HG03575 (cell line): ENCODE data around the gene SLC44A5.
"Not testable (repeated sequence)": the region's sequence is repeated elsewhere in the genome, so short reads cannot be mapped to it uniquely, and the experiment has no call there.

Experiments
- ATAC-seq: cut with Tn5 transposase; IDR thresholded peaks from one replicate; pipeline ENCODE4 v1.9.1; 2021; ENCODE audit not compliant: unreplicated experiment, insufficient number of reproducible peaks, low FRiP score; ENCODE audit errors: extremely low read depth

The SLC44A5 gene

GRCh38 chr1:75594327-75594726 lies 16.6 kb downstream of the SLC44A5 start:
- no peak for ATAC-seq

- not testable (repeated sequence) for ATAC-seq
These were observed 17.5 kb downstream of the SLC44A5 start for GRCh38 chr1:75593457-75593856.

- ATAC-seq, result no peak
These were observed 21.3 kb downstream of the SLC44A5 start for GRCh38 chr1:75589637-75590036.

- ATAC-seq, result no peak
These were observed 22.0 kb downstream of the SLC44A5 start for GRCh38 chr1:75588779-75589475.

GRCh38 chr1:75587692-75588091 lies 23.2 kb downstream of the SLC44A5 start:
- no peak for ATAC-seq

GRCh38 chr1:75583282-75583681 lies 27.6 kb downstream of the SLC44A5 start:
- no peak for ATAC-seq

- no peak for ATAC-seq
These were observed 28.1 kb downstream of the SLC44A5 start for GRCh38 chr1:75582725-75583261.

DNA sequence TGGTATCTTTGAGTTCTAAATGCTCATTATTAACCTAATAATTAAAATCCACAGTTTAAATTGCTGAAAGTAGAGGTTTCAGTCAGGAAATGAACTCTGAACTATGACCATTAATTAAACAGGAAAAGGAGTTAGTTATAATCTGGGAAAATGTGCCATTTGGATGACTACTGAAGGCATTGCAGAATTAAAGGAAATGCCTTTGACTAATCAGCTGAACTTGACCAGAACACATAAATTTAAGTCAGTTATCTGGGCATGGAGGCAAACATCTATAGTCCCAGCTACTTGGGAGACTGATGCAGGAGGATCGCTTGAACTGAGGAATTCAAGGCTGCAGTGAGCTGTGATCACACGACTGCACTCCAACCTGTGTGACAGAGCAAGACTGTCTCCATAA lies 31.9 kb downstream of the SLC44A5 start:
- no peak for ATAC-seq

DNA sequence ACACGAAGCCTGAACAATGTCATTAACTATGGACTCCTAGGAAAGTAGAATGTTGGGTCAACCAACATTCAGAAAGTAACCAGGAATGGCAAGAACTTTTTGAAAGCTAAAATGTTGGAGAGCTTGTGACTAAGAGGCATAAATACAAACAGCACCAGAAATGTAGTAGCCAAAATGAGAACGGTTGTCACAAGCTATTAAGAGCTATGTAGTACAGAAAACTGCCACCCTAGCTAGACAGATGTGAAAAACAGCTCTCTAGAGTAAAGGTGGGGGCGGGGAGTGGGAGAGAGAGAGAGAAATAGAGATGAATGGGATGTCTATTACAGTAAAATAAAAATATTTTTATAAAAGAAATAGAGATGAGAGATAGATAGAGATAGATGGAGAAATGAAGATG lies 35.1 kb downstream of the SLC44A5 start:
- no peak for ATAC-seq

- no peak for ATAC-seq
These were observed 43.7 kb downstream of the SLC44A5 start for GRCh38 chr1:75567191-75567590.

DNA sequence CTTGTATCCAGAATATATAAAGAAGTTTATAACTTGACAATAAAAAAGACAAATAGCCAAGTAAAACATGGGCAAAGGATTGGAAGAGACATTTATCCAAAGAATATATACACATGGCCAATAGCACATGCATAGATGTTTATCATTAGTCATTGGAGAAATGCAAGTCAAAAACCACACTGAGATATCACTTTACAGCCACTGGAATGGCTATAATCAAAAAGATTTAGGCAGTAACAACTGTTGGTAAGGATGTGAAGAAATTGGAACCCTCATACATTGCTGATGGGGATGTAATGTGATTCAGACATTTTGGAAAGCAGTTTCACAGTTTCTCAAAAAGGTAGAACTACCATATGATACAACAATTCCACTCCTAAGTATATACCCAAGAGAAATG lies 51.1 kb downstream of the SLC44A5 start:
- ATAC-seq, result no peak

GRCh38 chr1:75559136-75559535 lies 51.8 kb downstream of the SLC44A5 start:
- ATAC-seq, result no peak

GRCh38 chr1:75554870-75555269 lies 56.0 kb downstream of the SLC44A5 start:
- no peak for ATAC-seq

GRCh38 chr1:75554181-75554580 lies 56.7 kb downstream of the SLC44A5 start:
- no peak for ATAC-seq

- no peak for ATAC-seq
These were observed 60.4 kb downstream of the SLC44A5 start for GRCh38 chr1:75550559-75550958.

GRCh38 chr1:75548721-75549480 lies 62.0 kb downstream of the SLC44A5 start:
- no peak for ATAC-seq

DNA sequence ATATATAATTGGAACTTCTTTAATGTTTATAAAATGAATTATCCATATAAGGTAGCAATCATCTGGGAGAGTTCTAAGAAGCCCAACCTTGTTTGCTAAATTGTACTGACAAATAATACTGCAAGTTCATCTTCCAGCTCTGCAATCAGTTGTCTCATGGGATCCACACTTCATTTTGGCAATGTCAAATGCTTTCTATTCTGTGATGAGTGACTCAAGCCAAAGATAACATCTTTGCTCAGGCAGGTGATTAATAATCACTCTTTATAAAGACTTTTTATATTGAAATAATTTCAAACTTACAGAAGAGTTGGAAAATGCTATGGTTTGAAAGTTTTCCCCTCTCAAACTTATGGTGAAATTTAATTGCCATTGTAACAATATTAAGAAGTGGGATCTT lies 67.2 kb downstream of the SLC44A5 start:
- ATAC-seq, result no peak

DNA sequence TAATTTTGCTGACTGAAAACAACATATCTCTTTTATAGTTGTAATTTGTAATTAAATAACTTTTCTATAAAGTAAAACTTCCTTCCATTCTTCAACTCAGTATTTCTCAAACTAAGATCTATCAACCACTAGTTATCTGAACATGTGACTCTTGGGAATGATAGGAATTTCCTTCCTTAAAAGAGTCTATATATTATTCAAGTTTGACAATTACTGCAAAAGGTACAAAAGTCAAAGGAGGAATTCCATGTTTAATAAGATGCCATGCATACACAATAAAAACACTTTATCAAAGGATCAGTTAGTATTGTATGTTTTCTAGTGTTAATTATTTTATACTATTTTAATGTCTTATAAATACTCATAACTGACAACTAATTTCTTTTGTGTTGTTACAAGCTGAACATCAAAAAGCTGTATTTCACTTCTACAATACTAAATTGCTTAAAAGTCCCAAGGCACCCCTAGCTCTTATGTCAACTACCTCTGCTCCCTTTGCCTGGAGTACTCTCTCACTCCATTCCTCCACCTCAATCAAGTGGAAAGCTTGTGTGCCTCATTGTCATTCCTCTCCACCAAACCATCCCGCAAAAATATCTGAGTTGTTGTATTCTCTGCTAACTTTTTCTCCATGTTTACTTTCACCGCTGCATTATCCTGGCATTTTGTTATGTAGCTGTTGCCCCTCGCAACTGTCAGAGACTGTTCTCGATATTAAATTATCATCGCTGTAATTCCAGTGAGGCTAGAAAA lies 67.9 kb downstream of the SLC44A5 start:
- no peak for ATAC-seq

DNA sequence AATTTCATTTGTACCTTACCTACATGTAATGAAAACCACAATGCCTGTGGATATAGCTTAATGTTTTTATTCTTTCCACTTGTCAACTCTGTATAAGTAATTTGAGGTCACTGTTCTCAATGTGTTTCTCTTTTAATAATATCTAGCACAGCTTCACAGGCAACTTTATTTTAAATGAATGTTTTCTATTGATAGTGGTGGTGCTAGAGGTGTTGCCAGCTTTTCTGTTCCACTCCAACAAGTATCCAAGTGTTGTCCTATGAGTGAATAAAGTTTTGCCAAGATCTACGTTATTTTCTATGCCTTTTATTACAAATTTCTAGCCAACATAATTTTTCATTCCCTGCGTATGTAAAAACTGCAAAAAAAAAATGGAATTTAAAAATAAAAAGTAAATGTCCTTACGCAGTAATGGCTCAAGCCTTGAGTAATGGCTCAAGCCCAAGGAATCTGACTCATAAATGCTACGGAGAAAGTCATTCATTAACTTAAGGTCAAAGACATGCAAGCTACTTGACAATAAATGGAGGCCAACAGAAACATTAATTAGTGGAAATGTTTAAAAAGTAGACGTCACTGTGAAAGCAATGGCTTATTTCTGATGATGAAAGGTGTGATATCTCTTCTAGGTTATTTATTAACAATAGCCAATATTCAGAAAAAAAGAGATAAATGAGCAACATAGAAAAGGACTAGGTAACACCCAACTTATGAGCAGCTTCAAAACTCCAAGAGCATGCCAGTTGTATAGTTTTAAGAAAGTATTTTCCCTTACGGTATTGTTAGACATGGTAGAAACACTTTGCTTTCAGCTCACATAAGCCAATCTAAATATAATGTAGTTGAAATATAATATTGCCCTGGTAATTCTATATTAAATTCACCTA lies 71.4 kb downstream of the SLC44A5 start:
- ATAC-seq, result no peak
